ENCODE data around the gene KCNH1.
"Not testable (repeated sequence)": the region's sequence is repeated elsewhere in the genome, so short reads cannot be mapped to it uniquely, and the experiment has no call there.

Gene KCNH1

GRCh38 chr1:211066781-211067384 lies 67.1 kb downstream of the KCNH1 start:
- DNase-seq (ENCODE audit: insufficient read length, low spot score) (no peak), FAIRE-seq (no peak)
- no peak for TF ChIP-seq POLR2A (IDR thresholded peaks at IDR 0.05; ENCODE audit: low read depth, low read length)

- not testable (repeated sequence) for FAIRE-seq; DNase-seq (ENCODE audit: insufficient read length, low spot score)
Observed at GRCh38 chr1:211041838-211042237, 92.1 kb downstream of the KCNH1 start.

DNA sequence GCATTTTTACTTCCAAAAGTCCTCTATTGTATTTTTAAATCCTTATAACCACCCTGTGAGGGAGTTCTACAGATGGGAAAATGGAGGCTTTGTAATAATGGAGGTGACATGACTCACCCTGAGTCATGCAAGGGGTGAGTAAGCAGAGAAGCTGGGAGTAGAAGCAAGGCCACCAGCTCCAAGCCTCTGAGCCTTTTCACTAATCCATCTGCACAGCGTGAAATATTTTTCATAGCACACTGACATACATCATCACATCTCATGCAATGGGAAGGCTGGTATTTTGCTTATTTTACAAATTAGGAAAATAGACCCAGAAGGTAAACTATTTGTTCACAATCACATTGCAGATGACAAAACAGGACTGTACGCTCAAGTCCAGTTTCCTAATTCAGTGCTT lies 96.9 kb downstream of the KCNH1 start:
- peak; percentile 87 for FAIRE-seq

GRCh38 chr1:211036381-211037060 lies 97.4 kb downstream of the KCNH1 start:
- no peak for DNase-seq (ENCODE audit: insufficient read length, low spot score)
- FAIRE-seq, result no peak
- TF ChIP-seq POLR2A (IDR thresholded peaks at IDR 0.05; ENCODE audit: low read depth, low read length), result no peak

More for the DNA sequence above, 96.9 kb downstream of the KCNH1 start:
- DNase-seq (ENCODE audit: insufficient read length, low spot score), result peak; percentile 50
- TF ChIP-seq POLR2A (IDR thresholded peaks at IDR 0.05; ENCODE audit: low read depth, low read length), result no peak

- TF ChIP-seq POLR2A (IDR thresholded peaks at IDR 0.05; ENCODE audit: low read depth, low read length), result no peak
- DNase-seq (ENCODE audit: insufficient read length, low spot score) (no peak), FAIRE-seq (no peak)
Observed at GRCh38 chr1:211035821-211036380, 98.0 kb downstream of the KCNH1 start.

GRCh38 chr1:211033921-211034525 lies 99.9 kb downstream of the KCNH1 start:
- no peak for TF ChIP-seq POLR2A (IDR thresholded peaks at IDR 0.05; ENCODE audit: low read depth, low read length)
- FAIRE-seq (no peak), DNase-seq (ENCODE audit: insufficient read length, low spot score) (no peak)

DNA sequence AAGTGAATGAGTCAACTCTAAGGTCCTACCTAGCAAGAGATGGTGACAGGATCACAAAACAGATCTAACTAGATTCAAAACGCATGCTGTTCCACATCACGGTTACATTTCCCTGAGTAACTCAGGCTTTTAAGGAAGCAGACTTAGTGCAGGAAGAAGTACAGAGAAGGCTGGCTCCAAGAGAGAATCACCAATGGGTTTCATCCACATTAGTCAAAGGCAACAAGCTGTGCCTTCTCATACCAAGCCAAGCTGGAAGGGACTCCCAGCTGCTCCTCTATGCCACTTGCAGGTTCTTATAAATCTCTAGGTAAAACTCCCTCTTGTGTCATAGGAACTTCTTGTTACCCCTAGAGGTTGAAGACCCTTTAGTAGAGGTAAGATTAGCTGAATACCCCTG lies 109.0 kb downstream of the KCNH1 start:
- no peak for TF ChIP-seq POLR2A (IDR thresholded peaks at IDR 0.05; ENCODE audit: low read depth, low read length)
- no peak for DNase-seq (ENCODE audit: insufficient read length, low spot score)
- peak; percentile 41 for FAIRE-seq

DNA sequence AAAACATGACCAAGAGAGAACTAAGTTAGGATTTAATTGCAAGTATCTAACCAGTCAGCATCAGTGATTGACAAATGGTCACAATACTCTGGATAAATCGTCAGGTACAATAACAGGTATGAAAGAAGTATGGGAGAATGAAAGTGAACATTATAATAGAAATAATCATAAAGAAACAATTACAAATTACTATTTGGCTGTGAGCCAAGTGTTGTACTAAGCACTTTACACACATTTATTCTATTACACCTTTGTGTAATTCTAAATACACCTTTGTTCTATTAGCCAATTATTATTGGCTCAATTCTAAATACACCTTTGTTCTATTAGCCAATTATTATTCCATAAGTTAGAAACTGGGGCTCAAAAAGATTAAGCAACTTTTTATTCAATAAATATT lies 114.7 kb downstream of the KCNH1 start:
- FAIRE-seq (no peak), DNase-seq (ENCODE audit: insufficient read length, low spot score) (no peak)
- no peak for TF ChIP-seq POLR2A (IDR thresholded peaks at IDR 0.05; ENCODE audit: low read depth, low read length)

DNA sequence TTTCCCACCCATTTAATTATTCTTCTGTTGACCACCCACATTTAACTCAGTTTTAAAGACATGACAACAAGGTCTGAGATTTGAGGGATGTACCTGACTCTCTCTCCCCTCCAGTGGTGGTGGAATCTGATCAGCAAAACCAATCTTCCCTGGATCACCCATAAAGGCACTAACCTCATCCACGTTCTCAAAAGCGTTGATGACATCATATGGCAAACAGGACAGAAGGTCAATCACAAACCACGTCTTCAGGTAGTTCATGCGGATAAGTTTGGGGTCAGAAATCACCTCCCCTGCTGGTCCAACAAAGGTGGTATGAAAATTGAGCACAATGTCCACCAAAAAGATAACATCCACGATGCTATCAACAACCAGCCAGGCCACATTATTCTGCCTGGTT lies 115.3 kb downstream of the KCNH1 start:
- FAIRE-seq, result no peak
- TF ChIP-seq POLR2A (IDR thresholded peaks at IDR 0.05; ENCODE audit: low read depth, low read length), result no peak
- DNase-seq (ENCODE audit: insufficient read length, low spot score), result no peak

GRCh38 chr1:211017075-211017718 lies 116.8 kb downstream of the KCNH1 start:
- TF ChIP-seq POLR2A (IDR thresholded peaks at IDR 0.05; ENCODE audit: low read depth, low read length), result no peak
- FAIRE-seq (no peak), DNase-seq (ENCODE audit: insufficient read length, low spot score) (no peak)

DNA sequence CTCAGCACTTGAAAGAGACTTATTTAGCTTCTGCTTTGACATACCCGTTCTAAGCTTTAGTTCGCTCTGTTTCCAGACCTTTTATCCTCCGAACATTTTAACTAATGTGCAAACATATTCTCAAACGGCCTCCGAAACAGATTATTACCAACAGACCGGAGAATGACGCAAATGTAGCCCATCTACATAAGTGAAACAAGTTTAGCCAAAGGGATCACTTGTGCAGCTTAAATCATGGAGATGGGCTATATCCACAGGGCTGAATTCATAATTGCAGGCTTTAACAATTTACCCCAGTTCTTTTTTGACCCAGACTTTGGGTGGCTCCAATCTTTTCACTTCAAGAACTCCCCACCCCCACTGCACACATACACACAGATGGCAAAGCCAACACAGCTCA lies 119.7 kb downstream of the KCNH1 start:
- no peak for TF ChIP-seq POLR2A (IDR thresholded peaks at IDR 0.05; ENCODE audit: low read depth, low read length)
- FAIRE-seq, result no peak
- DNase-seq (ENCODE audit: insufficient read length, low spot score), result no peak

GRCh38 chr1:211013346-211014240 lies 120.4 kb downstream of the KCNH1 start:
- FAIRE-seq (no peak), DNase-seq (ENCODE audit: insufficient read length, low spot score) (no peak)
- no peak for TF ChIP-seq POLR2A (IDR thresholded peaks at IDR 0.05; ENCODE audit: low read depth, low read length)

DNA sequence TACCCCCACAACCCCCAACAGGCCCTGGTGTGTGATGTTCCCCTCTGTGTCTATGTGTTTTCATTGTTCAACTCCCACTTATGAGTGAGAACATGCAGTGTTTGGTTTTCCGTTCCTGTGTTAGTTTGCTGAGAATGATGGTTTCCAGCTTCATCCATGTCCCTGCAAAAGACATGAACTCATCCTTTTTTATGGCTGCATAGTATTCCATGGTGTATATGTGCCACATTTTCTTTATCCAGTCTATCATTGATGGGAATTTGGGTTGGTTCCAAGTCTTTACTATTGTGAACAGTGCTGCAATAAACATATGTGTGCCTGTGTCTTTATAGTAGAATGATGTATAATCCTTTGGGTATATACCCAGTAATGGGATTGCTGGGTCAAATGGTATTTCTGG lies 122.8 kb downstream of the KCNH1 start:
- not testable (repeated sequence) for FAIRE-seq; DNase-seq (ENCODE audit: insufficient read length, low spot score)

Measured in H54 (cell line).